BLaER1 treated with 17β-estradiol and CSF1 and Interleukin-3, amounts not matched to agents 10 nM and 100 nM (cell line): Measurements from ENCODE around the gene PPA2.
"Not testable (repeated sequence)": the region's sequence is repeated elsewhere in the genome, so short reads cannot be mapped to it uniquely, and the experiment has no call there.

ENCODE experiments used
- H3K27ac ChIP-seq, 11 experiments: shearing (Covaris generic); formaldehyde crosslinking; 2 replicates each; pipeline ENCODE4 v1.8.1; 2022
- H3K27me3 ChIP-seq, 11 experiments: shearing (Covaris generic); formaldehyde crosslinking; 2 replicates each; pipeline ENCODE4 v1.8.1; 2022
- H3K36me3 ChIP-seq, 11 experiments: shearing (Covaris generic); formaldehyde crosslinking; 2 replicates each; pipeline ENCODE4 v1.8.1; 2022
- H3K4me1 ChIP-seq, 10 experiments: shearing (Covaris generic); formaldehyde crosslinking; 2 replicates each; pipeline ENCODE4 v1.8.1; 2022
- H3K4me2 ChIP-seq, 11 experiments: shearing (Covaris generic); formaldehyde crosslinking; 2 replicates each; pipeline ENCODE4 v1.8.1; 2022
- H3K4me3 ChIP-seq, 10 experiments: shearing (Covaris generic); formaldehyde crosslinking; 2 replicates each; pipeline ENCODE4 v1.8.1; 2022
- H3K9ac ChIP-seq, 11 experiments: shearing (Covaris generic); formaldehyde crosslinking; 2 replicates each; pipeline ENCODE4 v1.8.1; 2022
- H3K9me3 ChIP-seq, 11 experiments: shearing (Covaris generic); formaldehyde crosslinking; replicated peaks in 1 of 11; 2 replicates each; pipeline ENCODE4 v1.8.1; 2022
- H4K20me1 ChIP-seq, 11 experiments: shearing (Covaris generic); formaldehyde crosslinking; 2 replicates each; pipeline ENCODE4 v1.8.1; 2022
- Cebpa-rat ChIP-seq, 11 experiments: shearing (Covaris generic); IDR thresholded peaks; 2 replicates each; pipeline ENCODE4 v1.8.1; 2022

The PPA2 gene

GRCh38 chr4:105426187-105426897 is 47.5 kb downstream of the PPA2 start:
- Histone ChIP-seq H3K9me3 (peaks cover 22 to 31% (median 25%) of the 10 kb centered on the region in 11 experiments), H3K4me1 (no peaks in the 10 kb centered on the region), H3K27ac (no peak overlapping the region), H3K27me3 (no peaks in the 10 kb centered on the region), H3K4me3 (peak overlapping the region in 1 of 10 experiments; percentile 25; a peak in 1 of 20 replicates), H3K36me3 (peaks cover 58 to 93% (median 86%) of the 10 kb centered on the region in 11 experiments), H3K9ac (no peak overlapping the region), H4K20me1 (no peaks in the 10 kb centered on the region), H3K4me2 (no peak overlapping the region)
- TF ChIP-seq Cebpa-rat (IDR thresholded peaks at IDR 0.05) = no peak

- no peak for TF ChIP-seq Cebpa-rat (IDR thresholded peaks at IDR 0.05)
- H3K4me1 ChIP-seq = no peaks in the 10 kb centered on the region
- no peak overlapping the region for H3K4me3 ChIP-seq
- H3K9ac ChIP-seq = no peak overlapping the region
- no peaks in the 10 kb centered on the region for H4K20me1 ChIP-seq
- H3K4me2 ChIP-seq = no peak overlapping the region
- H3K9me3 ChIP-seq = peaks cover 18 to 23% (median 21%) of the 10 kb centered on the region in 11 experiments
- no peaks in the 10 kb centered on the region for H3K27me3 ChIP-seq
- peaks cover 58 to 93% (median 81%) of the 10 kb centered on the region in 11 experiments for H3K36me3 ChIP-seq
- H3K27ac ChIP-seq = no peak overlapping the region
These were observed 51.5 kb downstream of the PPA2 start for GRCh38 chr4:105422207-105422920.

- no peaks in the 10 kb centered on the region for H3K27me3 ChIP-seq
- H3K9me3 ChIP-seq = peaks cover 0 to 15% (median 10%) of the 10 kb centered on the region in 11 experiments; a peak in 12 of 22 replicates
- H3K27ac ChIP-seq = no peak overlapping the region
- no peak overlapping the region for H3K4me3 ChIP-seq
- no peak for TF ChIP-seq Cebpa-rat (IDR thresholded peaks at IDR 0.05)
- H3K4me1 ChIP-seq = no peaks in the 10 kb centered on the region
- no peak overlapping the region for H3K4me2 ChIP-seq
- peaks cover 0 to 6% (median 0%) of the 10 kb centered on the region in 11 experiments; a peak in 1 of 22 replicates for H4K20me1 ChIP-seq
- H3K36me3 ChIP-seq = peaks cover 35 to 83% (median 56%) of the 10 kb centered on the region in 11 experiments
- H3K9ac ChIP-seq = no peak overlapping the region
These were observed 56.2 kb downstream of the PPA2 start for GRCh38 chr4:105417624-105418023.

GRCh38 chr4:105415281-105415744 is 58.5 kb downstream of the PPA2 start:
- H3K27ac ChIP-seq = no peak overlapping the region
- peaks cover 0 to 6% (median 0%) of the 10 kb centered on the region in 11 experiments; a peak in 1 of 22 replicates for H4K20me1 ChIP-seq
- no peak overlapping the region for H3K4me3 ChIP-seq
- H3K4me1 ChIP-seq = no peaks in the 10 kb centered on the region
- peaks cover 30 to 76% (median 42%) of the 10 kb centered on the region in 11 experiments for H3K36me3 ChIP-seq
- H3K9me3 ChIP-seq = peaks cover 8 to 33% (median 26%) of the 10 kb centered on the region in 11 experiments; a peak in 20 of 22 replicates
- no peak overlapping the region for H3K9ac ChIP-seq
- H3K4me2 ChIP-seq = no peak overlapping the region
- H3K27me3 ChIP-seq = no peaks in the 10 kb centered on the region
- TF ChIP-seq Cebpa-rat (IDR thresholded peaks at IDR 0.05) = no peak

GRCh38 chr4:105414316-105414715 is 59.5 kb downstream of the PPA2 start:
- Histone ChIP-seq H3K9ac (no peak overlapping the region), H4K20me1 (peaks cover 0 to 6% (median 0%) of the 10 kb centered on the region in 11 experiments; a peak in 1 of 22 replicates), H3K36me3 (peaks cover 32 to 79% (median 43%) of the 10 kb centered on the region in 11 experiments), H3K4me1 (no peaks in the 10 kb centered on the region), H3K27ac (no peak overlapping the region), H3K9me3 (peaks cover 8 to 38% (median 30%) of the 10 kb centered on the region in 11 experiments; a peak in 20 of 22 replicates), H3K27me3 (no peaks in the 10 kb centered on the region), H3K4me2 (no peak overlapping the region), H3K4me3 (no peak overlapping the region)
- TF ChIP-seq Cebpa-rat (IDR thresholded peaks at IDR 0.05) = no peak

- not testable (repeated sequence) for H3K27me3 ChIP-seq, H3K4me3 ChIP-seq, H3K4me2 ChIP-seq, H3K27ac ChIP-seq, H4K20me1 ChIP-seq, H3K9ac ChIP-seq
- H3K9me3 ChIP-seq = peaks cover 25 to 50% (median 38%) of the 10 kb centered on the region in 11 experiments
- peaks cover 18 to 69% (median 54%) of the 10 kb centered on the region in 11 experiments for H3K36me3 ChIP-seq
- peaks cover 0 to 14% (median 0%) of the 10 kb centered on the region in 10 experiments; a peak in 6 of 20 replicates for H3K4me1 ChIP-seq
These were observed 64.7 kb downstream of the PPA2 start for GRCh38 chr4:105409135-105409534.

- Histone ChIP-seq H3K4me3 (no peak overlapping the region), H3K4me1 (peaks cover 0 to 8% (median 0%) of the 10 kb centered on the region in 10 experiments; a peak in 6 of 20 replicates), H3K4me2 (no peak overlapping the region), H3K9ac (no peak overlapping the region), H3K27me3 (no peaks in the 10 kb centered on the region), H3K36me3 (peaks cover 28 to 65% (median 39%) of the 10 kb centered on the region in 11 experiments), H3K9me3 (peaks cover 7 to 17% (median 13%) of the 10 kb centered on the region in 11 experiments), H4K20me1 (no peaks in the 10 kb centered on the region), H3K27ac (no peak overlapping the region)
- TF ChIP-seq Cebpa-rat (IDR thresholded peaks at IDR 0.05) = no peak
These were observed 72.8 kb downstream of the PPA2 start for GRCh38 chr4:105400901-105401677.

GRCh38 chr4:105399532-105400161 is 74.2 kb downstream of the PPA2 start:
- Histone ChIP-seq H3K9me3 (peaks cover 4 to 5% (median 4%) of the 10 kb centered on the region in 11 experiments), H3K27me3 (no peaks in the 10 kb centered on the region), H3K4me1 (no peaks in the 10 kb centered on the region), H4K20me1 (no peaks in the 10 kb centered on the region), H3K4me3 (no peak overlapping the region), H3K36me3 (peaks cover 17 to 71% (median 40%) of the 10 kb centered on the region in 11 experiments), H3K4me2 (no peak overlapping the region), H3K9ac (no peak overlapping the region), H3K27ac (no peak overlapping the region)
- TF ChIP-seq Cebpa-rat (IDR thresholded peaks at IDR 0.05) = no peak
